Measurements from ENCODE around the gene VWF.

The VWF gene

DNA sequence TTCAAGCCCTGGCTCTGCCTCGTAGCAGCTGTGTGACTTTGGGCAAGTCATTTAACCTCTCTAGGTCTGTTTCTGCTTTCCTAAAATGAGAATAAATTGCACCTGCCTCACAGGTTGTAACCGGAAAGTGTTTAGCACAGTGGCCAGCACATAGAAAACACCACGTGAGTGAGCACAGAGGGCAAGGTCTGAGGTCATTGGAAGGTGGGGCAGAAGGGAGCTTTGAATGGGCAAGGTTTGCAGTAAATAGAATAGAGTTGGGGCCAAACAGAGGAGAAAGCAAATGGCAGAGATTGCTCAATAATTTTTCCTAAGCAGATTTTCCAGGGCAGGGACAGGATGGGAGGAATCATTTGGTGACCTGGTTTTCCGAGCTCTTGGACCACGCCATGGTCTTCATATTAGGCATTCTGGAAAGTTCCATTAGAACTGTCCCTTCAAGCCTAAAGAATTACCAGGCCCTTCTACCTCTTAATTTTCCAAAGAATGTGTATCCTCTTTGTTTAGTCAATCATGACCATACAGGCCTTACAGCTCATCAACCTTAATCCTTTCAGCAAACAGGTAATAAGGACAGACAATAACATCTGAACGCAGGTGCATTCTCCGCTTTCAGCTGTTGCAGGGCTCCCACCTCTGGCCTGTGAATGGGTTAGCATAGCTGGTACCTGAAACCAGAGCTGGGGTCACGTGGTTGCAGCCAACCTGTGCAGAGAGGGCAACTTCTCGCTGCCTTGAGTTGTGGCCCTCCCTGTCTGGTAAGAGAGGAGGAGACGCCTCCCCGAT is 53.8 kb downstream of the VWF start:
- peaks cover 0 to 3% of the 10 kb centered on the region in 2 donors for H3K27me3 ChIP-seq (ENCODE audit: control insufficient read depth in 1 of 2, insufficient read depth in 2 of 2, low read length in 2 of 2)
- no peaks in the 10 kb centered on the region for H3K9me3 ChIP-seq (ENCODE audit: control insufficient read depth in 1 of 2, low read length in 2 of 2)
- H3K27ac ChIP-seq (ENCODE audit: low read depth, low read length) = no peak overlapping the region
- H3K36me3 ChIP-seq (ENCODE audit: control insufficient read depth in 1 of 2, insufficient read depth in 2 of 2, low read length in 2 of 2) = no peaks in the 10 kb centered on the region
- no peak overlapping the region for H3K4me3 ChIP-seq (ENCODE audit: low read depth in 1 of 2, low read length in 2 of 2)
- no peak overlapping the region for H3K9ac ChIP-seq (ENCODE audit: low read depth in 1 of 2, low read length in 2 of 2)
- H3K4me1 ChIP-seq (ENCODE audit: control insufficient read depth in 1 of 2, insufficient read depth in 2 of 2, low read length in 2 of 2) = peaks cover 23 to 30% of the 10 kb centered on the region in 2 donors

DNA sequence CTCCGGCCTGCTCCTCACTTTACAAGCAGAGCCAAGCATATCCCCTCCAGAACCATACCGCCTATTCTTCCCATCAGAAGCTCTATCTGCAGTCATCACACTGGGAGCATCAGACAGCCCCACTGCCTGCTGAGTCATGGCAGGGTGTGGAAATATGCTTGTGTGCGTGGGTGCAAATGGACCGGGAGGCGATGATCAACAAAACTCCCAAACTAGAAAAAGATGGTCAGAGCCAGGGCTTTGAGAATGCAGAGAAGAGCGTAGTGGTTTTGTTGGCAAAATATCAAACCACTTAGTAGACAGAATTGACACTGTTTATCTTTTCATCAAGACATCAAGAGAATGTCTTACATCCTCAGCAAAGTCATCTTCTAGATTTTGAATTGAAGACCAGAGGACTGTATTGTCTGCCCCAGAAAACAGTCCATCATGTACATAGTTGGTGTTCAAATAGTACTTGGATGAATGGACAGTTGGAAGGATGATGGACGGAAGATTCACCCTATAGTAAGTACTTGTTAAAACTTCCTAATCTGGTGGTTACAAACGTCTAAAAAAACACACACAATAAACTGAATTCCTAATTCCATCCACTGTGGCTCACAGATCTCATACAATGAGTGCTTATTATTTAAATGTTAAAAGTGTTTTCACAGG is 54.9 kb downstream of the VWF start:
- Histone ChIP-seq H3K4me1 (ENCODE audit: control insufficient read depth in 1 of 2, insufficient read depth in 2 of 2, low read length in 2 of 2) (peaks cover 12 to 20% of the 10 kb centered on the region in 2 donors), H3K27me3 (ENCODE audit: control insufficient read depth in 1 of 2, insufficient read depth in 2 of 2, low read length in 2 of 2) (no peaks in the 10 kb centered on the region), H3K9me3 (ENCODE audit: control insufficient read depth in 1 of 2, low read length in 2 of 2) (no peaks in the 10 kb centered on the region), H3K9ac (ENCODE audit: low read depth in 1 of 2, low read length in 2 of 2) (no peak overlapping the region), H3K27ac (ENCODE audit: low read depth, low read length) (no peak overlapping the region), H3K36me3 (ENCODE audit: control insufficient read depth in 1 of 2, insufficient read depth in 2 of 2, low read length in 2 of 2) (no peaks in the 10 kb centered on the region), H3K4me3 (ENCODE audit: low read depth in 1 of 2, low read length in 2 of 2) (no peak overlapping the region)

DNA sequence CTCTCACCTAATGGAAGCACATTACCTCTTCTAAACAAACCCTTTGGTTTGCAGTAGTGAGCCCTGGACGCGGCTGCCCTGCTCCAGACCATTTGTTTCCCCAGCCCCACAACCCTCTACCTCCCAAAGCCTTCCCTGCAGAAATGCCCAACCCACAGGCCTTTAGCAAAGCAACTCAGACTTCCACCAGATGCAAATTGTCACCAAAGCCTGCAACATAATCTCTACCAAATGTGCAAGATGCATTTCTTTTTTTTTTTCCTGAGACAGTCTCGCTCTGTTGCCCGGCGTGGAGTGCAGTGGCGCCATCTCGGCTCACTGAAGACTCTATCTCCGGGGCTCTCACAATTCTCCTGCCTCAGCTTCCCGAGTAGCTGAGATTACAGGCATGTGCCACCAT is 56.2 kb downstream of the VWF start:
- peaks cover 9 to 18% of the 10 kb centered on the region in 2 donors for H3K4me1 ChIP-seq (ENCODE audit: control insufficient read depth in 1 of 2, insufficient read depth in 2 of 2, low read length in 2 of 2)
- H3K27me3 ChIP-seq (ENCODE audit: control insufficient read depth in 1 of 2, insufficient read depth in 2 of 2, low read length in 2 of 2) = no peaks in the 10 kb centered on the region
- no peak overlapping the region for H3K27ac ChIP-seq (ENCODE audit: low read depth, low read length)
- H3K36me3 ChIP-seq (ENCODE audit: control insufficient read depth in 1 of 2, insufficient read depth in 2 of 2, low read length in 2 of 2) = no peaks in the 10 kb centered on the region
- no peak overlapping the region for H3K9ac ChIP-seq (ENCODE audit: low read depth in 1 of 2, low read length in 2 of 2)
- no peak overlapping the region for H3K4me3 ChIP-seq (ENCODE audit: low read depth in 1 of 2, low read length in 2 of 2)
- H3K9me3 ChIP-seq (ENCODE audit: control insufficient read depth in 1 of 2, low read length in 2 of 2) = no peaks in the 10 kb centered on the region

DNA sequence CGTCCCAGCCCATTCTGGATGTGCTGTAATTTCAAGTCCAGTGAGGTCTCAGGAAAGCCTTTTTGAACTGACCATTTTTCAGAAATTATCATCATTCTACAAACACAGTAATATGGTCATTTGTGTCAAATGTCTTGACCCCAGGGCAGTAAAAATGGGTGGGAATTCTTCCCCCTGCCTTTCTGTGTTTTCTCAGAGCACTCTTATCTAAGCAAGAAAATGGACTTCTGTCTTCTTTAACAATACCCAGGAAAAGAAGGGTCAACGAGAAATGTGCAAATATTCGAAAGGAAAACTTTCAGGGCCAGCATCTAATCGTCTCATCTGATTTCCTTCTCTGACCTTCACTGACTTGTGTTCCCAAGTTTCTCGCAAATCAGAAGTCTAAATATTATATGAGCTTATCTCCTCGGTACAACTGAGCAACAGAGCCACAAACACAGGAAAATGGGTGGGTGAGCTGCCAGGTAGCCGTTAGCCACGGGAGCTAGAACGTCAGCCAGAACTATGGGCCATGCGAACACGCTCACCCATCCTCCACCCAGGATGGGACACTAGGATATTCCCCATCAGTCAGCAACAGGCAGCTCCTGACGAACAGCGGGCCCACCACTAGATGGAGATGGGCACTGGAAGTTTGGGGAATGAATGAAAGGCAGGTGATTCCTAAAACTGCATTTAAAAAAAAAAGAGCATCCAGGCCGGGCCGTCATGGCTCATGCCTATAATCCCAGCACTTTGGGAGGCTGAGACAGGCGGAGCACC is 57.1 kb downstream of the VWF start:
- Histone ChIP-seq H3K4me1 (ENCODE audit: control insufficient read depth in 1 of 2, insufficient read depth in 2 of 2, low read length in 2 of 2) (peaks cover 9 to 18% of the 10 kb centered on the region in 2 donors), H3K9me3 (ENCODE audit: control insufficient read depth in 1 of 2, low read length in 2 of 2) (no peaks in the 10 kb centered on the region), H3K9ac (ENCODE audit: low read depth in 1 of 2, low read length in 2 of 2) (no peak overlapping the region), H3K4me3 (ENCODE audit: low read depth in 1 of 2, low read length in 2 of 2) (no peak overlapping the region), H3K27me3 (ENCODE audit: control insufficient read depth in 1 of 2, insufficient read depth in 2 of 2, low read length in 2 of 2) (no peaks in the 10 kb centered on the region), H3K27ac (ENCODE audit: low read depth, low read length) (no peak overlapping the region), H3K36me3 (ENCODE audit: control insufficient read depth in 1 of 2, insufficient read depth in 2 of 2, low read length in 2 of 2) (no peaks in the 10 kb centered on the region)

DNA sequence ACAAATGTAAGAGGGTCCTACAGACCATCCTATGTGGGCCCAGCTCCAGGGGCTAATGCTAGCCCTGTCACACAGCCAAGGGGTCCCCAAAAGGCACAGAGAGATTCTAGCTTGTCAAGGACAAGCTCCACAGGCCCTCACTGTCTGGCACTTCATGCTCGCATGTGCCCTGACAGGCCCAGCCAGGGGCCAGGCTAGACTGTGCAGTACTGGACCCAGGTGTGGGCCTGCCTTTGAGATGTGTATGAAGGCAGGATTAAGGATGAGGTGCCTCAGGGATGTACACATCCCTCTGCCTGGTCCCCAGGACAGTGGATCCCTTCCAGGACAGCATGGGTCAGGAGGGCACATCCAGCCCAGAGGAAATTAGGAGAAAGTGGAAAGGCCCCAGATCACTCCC is 57.8 kb downstream of the VWF start:
- Histone ChIP-seq H3K27ac (ENCODE audit: low read depth, low read length) (no peak overlapping the region), H3K4me3 (ENCODE audit: low read depth in 1 of 2, low read length in 2 of 2) (no peak overlapping the region), H3K36me3 (ENCODE audit: control insufficient read depth in 1 of 2, insufficient read depth in 2 of 2, low read length in 2 of 2) (no peaks in the 10 kb centered on the region), H3K4me1 (ENCODE audit: control insufficient read depth in 1 of 2, insufficient read depth in 2 of 2, low read length in 2 of 2) (peaks cover 9 to 18% of the 10 kb centered on the region in 2 donors), H3K27me3 (ENCODE audit: control insufficient read depth in 1 of 2, insufficient read depth in 2 of 2, low read length in 2 of 2) (no peaks in the 10 kb centered on the region), H3K9me3 (ENCODE audit: control insufficient read depth in 1 of 2, low read length in 2 of 2) (no peaks in the 10 kb centered on the region), H3K9ac (ENCODE audit: low read depth in 1 of 2, low read length in 2 of 2) (no peak overlapping the region)

DNA sequence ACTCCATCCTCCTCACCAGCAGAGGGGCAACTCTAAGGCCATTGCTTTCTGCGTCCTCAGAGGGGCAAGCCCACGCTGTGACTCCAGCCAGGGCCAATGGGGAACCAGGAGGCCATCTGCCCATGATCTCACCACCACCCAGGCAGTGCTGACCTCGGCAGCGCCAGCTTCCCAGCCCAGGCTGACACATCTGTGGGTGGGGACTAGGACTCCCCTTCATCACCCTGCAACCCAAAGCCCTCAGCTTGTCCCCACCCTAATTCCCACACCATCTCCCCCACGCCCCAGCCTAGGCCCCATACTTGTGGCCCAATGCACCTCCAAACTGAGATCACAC is 58.6 kb downstream of the VWF start:
- H3K9me3 ChIP-seq (ENCODE audit: control insufficient read depth in 1 of 2, low read length in 2 of 2) = no peaks in the 10 kb centered on the region
- peaks cover 9 to 16% of the 10 kb centered on the region in 2 donors for H3K4me1 ChIP-seq (ENCODE audit: control insufficient read depth in 1 of 2, insufficient read depth in 2 of 2, low read length in 2 of 2)
- H3K36me3 ChIP-seq (ENCODE audit: control insufficient read depth in 1 of 2, insufficient read depth in 2 of 2, low read length in 2 of 2) = no peaks in the 10 kb centered on the region
- H3K4me3 ChIP-seq (ENCODE audit: low read depth in 1 of 2, low read length in 2 of 2) = no peak overlapping the region
- no peaks in the 10 kb centered on the region for H3K27me3 ChIP-seq (ENCODE audit: control insufficient read depth in 1 of 2, insufficient read depth in 2 of 2, low read length in 2 of 2)
- H3K9ac ChIP-seq (ENCODE audit: low read depth in 1 of 2, low read length in 2 of 2) = no peak overlapping the region
- H3K27ac ChIP-seq (ENCODE audit: low read depth, low read length) = no peak overlapping the region

DNA sequence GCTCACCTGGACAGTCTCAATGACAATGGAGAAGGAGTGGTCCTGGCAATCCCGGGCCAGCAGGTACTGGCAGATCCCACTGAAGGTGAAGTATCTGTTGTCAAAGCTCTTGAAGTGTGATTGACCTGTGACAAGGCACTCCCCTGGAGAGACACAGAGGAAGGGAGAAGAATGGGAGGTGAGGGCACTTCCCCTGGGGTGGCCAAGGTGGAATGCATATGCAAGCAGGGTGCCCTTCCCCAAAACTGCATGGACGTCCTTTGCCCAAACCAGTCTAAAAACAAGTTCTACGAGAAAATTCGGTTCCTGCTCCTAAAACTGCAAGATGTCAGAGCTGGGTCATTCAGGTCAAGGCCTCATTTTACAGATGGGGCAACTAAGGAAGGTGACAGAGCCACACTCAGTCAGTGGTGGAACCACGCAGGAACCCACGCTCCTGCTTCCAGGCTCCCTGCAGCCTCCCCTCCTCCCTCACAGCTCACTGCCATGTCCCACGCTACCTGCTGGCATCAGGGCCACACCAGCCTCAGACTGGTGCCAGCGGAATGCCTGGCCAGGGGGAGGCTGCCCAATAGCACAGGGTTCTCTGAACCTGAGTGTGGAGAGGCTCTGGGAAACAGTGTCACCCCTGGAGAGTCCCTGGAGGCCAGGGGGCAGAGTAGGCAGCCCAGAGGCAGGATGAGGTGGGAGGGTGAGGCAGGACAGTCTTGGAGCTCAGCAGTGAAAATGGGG is 59.2 kb downstream of the VWF start:
- H3K27ac ChIP-seq (ENCODE audit: low read depth, low read length) = no peak overlapping the region
- H3K9me3 ChIP-seq (ENCODE audit: control insufficient read depth in 1 of 2, low read length in 2 of 2) = no peaks in the 10 kb centered on the region
- no peak overlapping the region for H3K9ac ChIP-seq (ENCODE audit: low read depth in 1 of 2, low read length in 2 of 2)
- H3K27me3 ChIP-seq (ENCODE audit: control insufficient read depth in 1 of 2, insufficient read depth in 2 of 2, low read length in 2 of 2) = no peaks in the 10 kb centered on the region
- H3K36me3 ChIP-seq (ENCODE audit: control insufficient read depth in 1 of 2, insufficient read depth in 2 of 2, low read length in 2 of 2) = no peaks in the 10 kb centered on the region
- peaks cover 6 to 11% of the 10 kb centered on the region in 2 donors for H3K4me1 ChIP-seq (ENCODE audit: control insufficient read depth in 1 of 2, insufficient read depth in 2 of 2, low read length in 2 of 2)
- H3K4me3 ChIP-seq (ENCODE audit: low read depth in 1 of 2, low read length in 2 of 2) = no peak overlapping the region

DNA sequence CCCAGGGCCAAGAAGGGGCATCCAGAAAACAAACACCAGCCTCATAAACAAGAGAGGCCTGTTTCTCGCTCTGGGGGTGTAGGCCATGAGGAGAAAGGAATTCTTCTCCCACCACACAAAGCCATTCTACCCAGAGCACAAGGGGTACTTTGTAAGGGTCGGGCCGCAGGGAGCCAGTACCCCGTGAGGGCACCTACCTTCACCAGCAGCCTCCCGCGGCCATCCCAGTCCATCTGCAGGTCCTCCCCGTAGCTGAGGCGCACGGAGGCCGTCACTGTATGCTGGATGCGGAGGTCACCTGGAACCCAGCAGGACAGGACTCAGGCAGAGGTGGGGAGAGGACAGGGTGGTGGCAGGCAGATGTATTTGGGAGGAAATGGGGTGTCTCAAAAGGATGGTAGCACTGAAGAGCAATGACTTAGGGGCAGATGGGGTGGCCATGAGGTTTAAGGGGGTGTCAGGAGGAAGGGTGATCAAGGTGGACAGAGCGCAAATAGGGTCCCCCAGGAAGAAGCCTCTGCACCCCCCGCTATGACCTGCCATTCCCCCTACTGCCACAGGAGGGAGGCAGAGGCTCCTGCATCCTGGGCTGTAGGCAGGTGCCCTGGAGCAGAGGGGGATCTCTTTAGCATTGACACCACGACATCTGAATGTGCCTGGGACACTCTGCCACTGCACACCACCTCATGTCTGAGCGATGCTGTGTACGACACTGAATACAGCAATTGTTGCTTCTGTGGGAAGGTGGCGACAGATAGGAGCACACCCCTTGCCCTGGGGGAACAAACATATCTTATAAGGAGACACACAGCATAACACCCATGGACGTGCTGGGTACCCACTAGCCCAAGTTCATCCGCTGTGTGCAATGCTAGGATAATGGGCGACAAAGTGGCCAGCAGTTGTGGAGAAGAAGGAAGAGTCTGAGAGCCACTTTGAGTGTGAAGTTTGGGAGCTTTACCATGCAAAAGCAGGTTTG is 61.4 kb downstream of the VWF start:
- Histone ChIP-seq H3K36me3 (ENCODE audit: control insufficient read depth in 1 of 2, insufficient read depth in 2 of 2, low read length in 2 of 2) (no peaks in the 10 kb centered on the region), H3K4me1 (ENCODE audit: control insufficient read depth in 1 of 2, insufficient read depth in 2 of 2, low read length in 2 of 2) (peaks cover 3 to 9% of the 10 kb centered on the region in 2 donors), H3K9ac (ENCODE audit: low read depth in 1 of 2, low read length in 2 of 2) (no peak overlapping the region), H3K27ac (ENCODE audit: low read depth, low read length) (no peak overlapping the region), H3K4me3 (ENCODE audit: low read depth in 1 of 2, low read length in 2 of 2) (no peak overlapping the region), H3K9me3 (ENCODE audit: control insufficient read depth in 1 of 2, low read length in 2 of 2) (no peaks in the 10 kb centered on the region), H3K27me3 (ENCODE audit: control insufficient read depth in 1 of 2, insufficient read depth in 2 of 2, low read length in 2 of 2) (no peaks in the 10 kb centered on the region)

DNA sequence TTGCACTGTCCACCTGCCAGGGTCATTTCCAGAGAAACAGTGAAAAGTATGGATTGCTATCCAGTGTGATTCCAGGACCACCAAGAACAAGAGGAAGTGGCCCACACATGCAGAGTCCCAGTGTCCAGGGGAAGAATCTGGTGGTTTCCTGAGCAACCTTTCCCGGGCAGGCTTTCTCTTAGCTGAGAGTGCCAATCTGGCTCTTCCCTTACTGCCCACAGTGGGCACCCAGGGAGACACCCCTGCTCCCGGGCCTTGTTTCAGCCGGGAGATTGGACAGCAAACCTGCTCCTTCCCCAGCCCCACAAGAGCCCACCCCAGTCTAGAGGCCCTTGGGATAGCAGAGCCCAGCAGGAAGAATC is 62.1 kb downstream of the VWF start:
- no peaks in the 10 kb centered on the region for H3K36me3 ChIP-seq (ENCODE audit: control insufficient read depth in 1 of 2, insufficient read depth in 2 of 2, low read length in 2 of 2)
- H3K27ac ChIP-seq (ENCODE audit: low read depth, low read length) = no peak overlapping the region
- H3K9ac ChIP-seq (ENCODE audit: low read depth in 1 of 2, low read length in 2 of 2) = no peak overlapping the region
- H3K4me3 ChIP-seq (ENCODE audit: low read depth in 1 of 2, low read length in 2 of 2) = no peak overlapping the region
- no peaks in the 10 kb centered on the region for H3K27me3 ChIP-seq (ENCODE audit: control insufficient read depth in 1 of 2, insufficient read depth in 2 of 2, low read length in 2 of 2)
- H3K9me3 ChIP-seq (ENCODE audit: control insufficient read depth in 1 of 2, low read length in 2 of 2) = no peaks in the 10 kb centered on the region
- peaks cover 3 to 9% of the 10 kb centered on the region in 2 donors for H3K4me1 ChIP-seq (ENCODE audit: control insufficient read depth in 1 of 2, insufficient read depth in 2 of 2, low read length in 2 of 2)

Measured in duodenal mucosa (tissue), 2 donors.